Nephron progenitor cell (in vitro differentiated cells): ENCODE measurements around the gene RABL2A.
"Not testable (repeated sequence)": the region's sequence is repeated elsewhere in the genome, so short reads cannot be mapped to it uniquely, and the experiment has no call there.

Experiments
- DNase-seq: peaks from one replicate; pipeline ENCODE4 v3.0.0; 2021
- H3K27ac Mint-ChIP-seq: 2 replicates; pipeline ENCODE4 v1.8.0; 2021; ENCODE audit warnings: mild to moderate bottlenecking, moderate library complexity, mixed read lengths
- H3K27me3 Mint-ChIP-seq: 2 replicates; pipeline ENCODE4 v1.8.0; 2021; ENCODE audit warnings: mild to moderate bottlenecking, low read depth, mixed read lengths; ENCODE audit not compliant: poor library complexity
- H3K36me3 Mint-ChIP-seq: 2 replicates; pipeline ENCODE4 v1.8.0; 2021; ENCODE audit warnings: low read depth, mixed read lengths
- H3K4me1 Mint-ChIP-seq: 2 replicates; pipeline ENCODE4 v1.8.0; 2021; ENCODE audit warnings: mixed read lengths
- H3K4me3 Mint-ChIP-seq: 2 replicates; pipeline ENCODE4 v1.8.0; 2021; ENCODE audit warnings: mild to moderate bottlenecking, moderate library complexity, mixed read lengths
- H3K9me3 Mint-ChIP-seq: 2 replicates; pipeline ENCODE4 v1.8.0; 2021; ENCODE audit warnings: mild to moderate bottlenecking, moderate library complexity, mixed read lengths
- TF ChIP-seq, protein P1 (sequence below): fragments of 200-600 bp; sonication (generic); IDR thresholded peaks from 2 replicates; pipeline ENCODE4 v1.5.0; 2021; ENCODE audit warnings: antibody characterized with exemption

Gene RABL2A

DNA sequence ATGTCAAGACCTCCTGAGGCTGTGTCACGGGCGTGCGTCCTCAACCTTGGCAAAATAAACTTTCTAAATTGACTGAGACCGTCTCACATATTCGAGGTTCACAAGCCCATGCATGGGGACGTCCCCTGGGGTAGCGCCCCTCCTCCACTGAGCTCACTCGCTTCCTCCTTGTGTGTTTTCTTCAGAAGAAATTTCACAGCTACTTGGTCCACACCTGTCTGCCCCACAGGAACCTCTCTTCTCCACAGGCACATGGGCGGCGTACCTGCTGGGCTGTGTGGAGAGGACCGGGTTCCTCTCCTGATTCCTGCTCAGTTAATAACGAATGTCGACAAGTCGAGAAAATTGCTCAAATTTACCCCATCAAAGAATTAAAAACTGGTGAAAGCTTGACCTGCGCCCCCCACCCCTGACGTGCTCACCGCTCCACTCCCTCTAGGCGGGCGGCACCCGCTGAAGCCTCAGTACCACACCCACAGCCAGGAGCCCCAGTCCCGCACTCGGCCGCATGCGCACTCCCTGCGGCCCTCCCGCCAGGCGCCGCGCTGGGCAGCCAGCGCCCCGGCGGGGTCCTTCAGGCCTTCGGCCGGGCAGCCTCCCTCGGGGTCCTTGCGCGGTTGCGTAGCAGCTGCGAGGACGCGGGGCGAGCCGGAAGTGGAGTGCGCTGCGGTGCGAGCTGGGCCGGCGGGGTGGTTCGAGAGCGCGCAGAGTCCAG, at the start of gene RABL2A:
TSS of gene RABL2A (plus strand) at position 651 of the 715 bp plus-strand sequence. CDS start 1,341 bp downstream, outside the sequence.
- peak within 1 kb of the TSS; percentile 88 for H3K4me3 Mint-ChIP-seq
- not testable (repeated sequence) for H3K36me3 Mint-ChIP-seq, H3K27ac Mint-ChIP-seq, H3K9me3 Mint-ChIP-seq, H3K4me1 Mint-ChIP-seq, H3K27me3 Mint-ChIP-seq
- peak; percentile 85 for DNase-seq

DNA sequence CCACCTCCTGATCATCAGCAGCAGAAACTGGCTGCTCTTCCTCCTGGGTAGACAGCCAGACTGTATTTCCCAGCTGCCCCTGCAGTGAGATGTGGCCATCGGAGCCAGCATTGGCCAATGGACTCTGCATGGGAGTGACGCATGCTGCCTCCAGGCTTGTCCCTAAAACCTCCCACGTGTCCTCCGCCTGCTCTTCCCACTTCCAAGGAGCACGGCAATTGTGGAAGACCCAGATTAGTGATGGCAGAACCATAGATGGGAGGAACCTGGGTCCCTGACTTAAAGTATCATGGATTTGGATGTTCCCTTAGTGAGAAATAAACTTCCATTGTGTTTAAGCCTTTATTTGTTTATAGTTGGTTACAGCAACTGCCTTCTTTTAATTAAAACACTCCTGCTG, 48.6 kb upstream of the RABL2A start:
- not testable (repeated sequence) for H3K4me3 Mint-ChIP-seq, DNase-seq, H3K27ac Mint-ChIP-seq, H3K36me3 Mint-ChIP-seq, H3K9me3 Mint-ChIP-seq
- H3K4me1 Mint-ChIP-seq: peaks cover 13% of the 10 kb centered on the region
- peaks cover 15% of the 10 kb centered on the region for H3K27me3 Mint-ChIP-seq

DNA sequence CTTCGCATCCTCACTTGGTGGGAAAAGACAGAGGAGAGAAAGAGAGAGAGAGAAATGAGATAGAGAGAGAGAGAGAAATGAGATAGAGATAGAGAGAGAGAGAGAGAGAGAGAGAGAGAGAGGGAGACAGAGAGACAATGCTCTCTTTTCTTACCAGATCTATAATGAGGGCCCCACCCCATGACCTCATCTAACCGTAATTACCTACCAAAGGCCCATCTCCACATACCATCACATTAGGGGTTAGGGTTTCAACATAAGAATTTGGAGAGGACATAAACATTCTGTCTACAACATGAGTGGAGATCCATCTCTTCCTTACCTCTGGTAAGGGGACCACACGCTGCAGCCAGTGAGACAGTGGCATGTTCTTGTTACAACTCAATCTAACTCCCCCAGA, 44.6 kb upstream of the RABL2A start:
- H3K9me3 Mint-ChIP-seq, H3K36me3 Mint-ChIP-seq, DNase-seq, H3K27me3 Mint-ChIP-seq: not testable (repeated sequence)
- peaks cover 24% of the 10 kb centered on the region for H3K4me1 Mint-ChIP-seq
- peak overlapping the region; percentile 81 for H3K4me3 Mint-ChIP-seq
- peak overlapping the region; percentile 30 for H3K27ac Mint-ChIP-seq

GRCh38 chr2:113583521-113584225, 43.4 kb upstream of the RABL2A start:
- DNase-seq: peak; percentile 85
- not testable (repeated sequence) for H3K9me3 Mint-ChIP-seq, H3K36me3 Mint-ChIP-seq, H3K27me3 Mint-ChIP-seq
- peaks cover 24% of the 10 kb centered on the region for H3K4me1 Mint-ChIP-seq
- H3K27ac Mint-ChIP-seq: peak overlapping the region; percentile 91
- peak overlapping the region; percentile 92 for H3K4me3 Mint-ChIP-seq

DNA sequence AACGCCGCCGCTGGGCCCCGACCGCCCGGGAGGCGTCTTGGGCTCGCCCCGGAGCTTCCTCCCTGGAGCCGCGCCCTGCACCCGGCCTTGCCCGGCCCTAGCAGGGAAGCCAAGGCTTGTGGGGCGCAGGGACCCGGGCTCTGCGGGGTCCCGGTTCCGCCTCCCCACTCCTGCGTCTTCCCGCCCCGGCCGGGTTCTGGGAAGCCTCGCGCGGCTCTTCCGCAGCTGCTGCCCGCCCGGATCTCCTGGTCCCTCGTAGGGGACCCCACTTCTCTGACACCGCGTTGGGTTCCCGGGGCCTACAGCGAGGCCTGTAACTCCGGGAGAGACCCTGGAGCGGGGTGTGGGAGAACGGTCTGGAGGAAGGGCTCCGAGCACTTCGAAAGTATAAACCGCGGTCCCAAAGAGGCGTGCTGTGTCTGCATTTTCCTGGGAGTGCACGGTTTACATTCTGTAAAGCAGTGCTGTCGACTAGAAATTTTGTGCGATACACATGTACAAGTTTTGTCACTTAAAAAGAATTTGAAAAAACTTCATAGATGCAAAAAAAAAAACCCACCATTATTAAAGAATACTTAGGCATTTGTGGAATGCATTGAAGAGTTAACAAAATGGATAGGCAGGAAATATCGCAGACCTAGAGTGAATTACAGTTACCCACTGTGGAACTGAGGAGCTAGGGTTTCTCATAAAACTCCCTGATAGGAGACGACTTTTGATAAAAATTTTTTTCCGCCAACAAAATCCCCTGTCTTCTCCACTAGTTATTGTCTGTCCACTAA, 42.6 kb upstream of the RABL2A start:
- peak; percentile 29 for DNase-seq
- peak overlapping the region; percentile 83 for H3K4me3 Mint-ChIP-seq
- not testable (repeated sequence) for H3K36me3 Mint-ChIP-seq, H3K9me3 Mint-ChIP-seq, H3K27ac Mint-ChIP-seq, H3K27me3 Mint-ChIP-seq
- peaks cover 24% of the 10 kb centered on the region for H3K4me1 Mint-ChIP-seq

GRCh38 chr2:113587201-113587600, 39.9 kb upstream of the RABL2A start:
- H3K4me1 Mint-ChIP-seq: peaks cover 28% of the 10 kb centered on the region
- H3K27me3 Mint-ChIP-seq, H3K4me3 Mint-ChIP-seq, H3K36me3 Mint-ChIP-seq, H3K9me3 Mint-ChIP-seq, H3K27ac Mint-ChIP-seq: not testable (repeated sequence)
- peak; percentile 58 for DNase-seq
- TF ChIP-seq, protein P1, sequence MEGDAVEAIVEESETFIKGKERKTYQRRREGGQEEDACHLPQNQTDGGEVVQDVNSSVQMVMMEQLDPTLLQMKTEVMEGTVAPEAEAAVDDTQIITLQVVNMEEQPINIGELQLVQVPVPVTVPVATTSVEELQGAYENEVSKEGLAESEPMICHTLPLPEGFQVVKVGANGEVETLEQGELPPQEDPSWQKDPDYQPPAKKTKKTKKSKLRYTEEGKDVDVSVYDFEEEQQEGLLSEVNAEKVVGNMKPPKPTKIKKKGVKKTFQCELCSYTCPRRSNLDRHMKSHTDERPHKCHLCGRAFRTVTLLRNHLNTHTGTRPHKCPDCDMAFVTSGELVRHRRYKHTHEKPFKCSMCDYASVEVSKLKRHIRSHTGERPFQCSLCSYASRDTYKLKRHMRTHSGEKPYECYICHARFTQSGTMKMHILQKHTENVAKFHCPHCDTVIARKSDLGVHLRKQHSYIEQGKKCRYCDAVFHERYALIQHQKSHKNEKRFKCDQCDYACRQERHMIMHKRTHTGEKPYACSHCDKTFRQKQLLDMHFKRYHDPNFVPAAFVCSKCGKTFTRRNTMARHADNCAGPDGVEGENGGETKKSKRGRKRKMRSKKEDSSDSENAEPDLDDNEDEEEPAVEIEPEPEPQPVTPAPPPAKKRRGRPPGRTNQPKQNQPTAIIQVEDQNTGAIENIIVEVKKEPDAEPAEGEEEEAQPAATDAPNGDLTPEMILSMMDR: peak; percentile 36

DNA sequence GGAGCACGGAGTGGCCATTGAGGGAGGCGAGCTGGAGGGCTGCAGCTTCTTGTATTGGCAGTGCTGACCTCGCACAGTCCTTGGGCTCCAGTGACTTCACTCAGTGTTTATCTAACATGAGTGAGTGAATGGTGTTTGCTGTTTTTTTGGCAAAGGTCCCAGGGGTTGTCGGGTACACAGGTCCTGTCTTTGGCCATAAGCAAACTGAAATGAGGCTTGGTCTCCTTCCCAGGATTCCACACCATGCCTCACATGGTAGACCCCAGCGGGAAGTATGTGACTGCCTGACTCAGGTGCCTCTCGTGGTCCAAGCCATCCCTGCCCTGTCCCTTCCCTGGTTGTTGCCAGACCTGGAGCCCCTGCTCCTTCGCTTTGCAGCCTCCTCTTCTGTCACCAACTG, 37.5 kb upstream of the RABL2A start:
- not testable (repeated sequence) for H3K27me3 Mint-ChIP-seq, DNase-seq, H3K27ac Mint-ChIP-seq, H3K9me3 Mint-ChIP-seq, H3K36me3 Mint-ChIP-seq, H3K4me3 Mint-ChIP-seq
- H3K4me1 Mint-ChIP-seq: peaks cover 15% of the 10 kb centered on the region

GRCh38 chr2:113591926-113592325, 35.1 kb upstream of the RABL2A start:
- not testable (repeated sequence) for H3K9me3 Mint-ChIP-seq

GRCh38 chr2:113593280-113593679, 33.8 kb upstream of the RABL2A start:
- H3K4me3 Mint-ChIP-seq, H3K27ac Mint-ChIP-seq: not testable (repeated sequence)

More at GRCh38 chr2:113591926-113592325, 35.1 kb upstream of the RABL2A start:
- not testable (repeated sequence) for H3K27me3 Mint-ChIP-seq, H3K27ac Mint-ChIP-seq, H3K4me3 Mint-ChIP-seq, H3K36me3 Mint-ChIP-seq, DNase-seq, H3K4me1 Mint-ChIP-seq

GRCh38 chr2:113595725-113596124, 31.3 kb upstream of the RABL2A start:
- H3K27me3 Mint-ChIP-seq, DNase-seq, H3K4me1 Mint-ChIP-seq, H3K36me3 Mint-ChIP-seq, H3K9me3 Mint-ChIP-seq, H3K4me3 Mint-ChIP-seq, H3K27ac Mint-ChIP-seq: not testable (repeated sequence)

More at GRCh38 chr2:113593280-113593679, 33.8 kb upstream of the RABL2A start:
- H3K27me3 Mint-ChIP-seq, H3K4me1 Mint-ChIP-seq, H3K9me3 Mint-ChIP-seq, H3K36me3 Mint-ChIP-seq, DNase-seq: not testable (repeated sequence)

GRCh38 chr2:113597164-113597563, 29.9 kb upstream of the RABL2A start:
- H3K4me3 Mint-ChIP-seq, H3K36me3 Mint-ChIP-seq, H3K4me1 Mint-ChIP-seq, H3K27ac Mint-ChIP-seq, H3K27me3 Mint-ChIP-seq, DNase-seq, H3K9me3 Mint-ChIP-seq: not testable (repeated sequence)

DNA sequence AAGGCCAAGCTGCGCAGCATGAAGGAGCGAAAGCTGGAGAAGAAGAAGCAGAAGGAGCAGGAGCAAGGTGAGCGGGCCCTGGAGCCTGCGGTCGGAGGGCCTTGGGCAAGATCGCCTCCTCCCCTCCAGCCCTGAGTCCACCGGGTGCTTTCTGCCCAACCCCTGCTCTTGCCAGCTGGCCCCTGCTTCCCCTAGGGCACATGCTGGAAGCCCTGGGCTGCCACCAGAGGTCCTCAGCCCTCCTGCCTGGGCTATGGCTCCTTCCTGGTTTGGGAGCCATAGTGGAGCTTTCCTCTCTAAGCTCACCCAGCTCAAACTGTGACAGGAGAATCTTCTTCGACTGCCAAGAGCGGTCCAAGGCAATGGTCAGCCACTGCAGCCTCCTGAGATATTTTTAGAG, 29.5 kb upstream of the RABL2A start:
- DNase-seq, H3K36me3 Mint-ChIP-seq, H3K9me3 Mint-ChIP-seq, H3K27me3 Mint-ChIP-seq, H3K4me1 Mint-ChIP-seq, H3K4me3 Mint-ChIP-seq, H3K27ac Mint-ChIP-seq: not testable (repeated sequence)

DNA sequence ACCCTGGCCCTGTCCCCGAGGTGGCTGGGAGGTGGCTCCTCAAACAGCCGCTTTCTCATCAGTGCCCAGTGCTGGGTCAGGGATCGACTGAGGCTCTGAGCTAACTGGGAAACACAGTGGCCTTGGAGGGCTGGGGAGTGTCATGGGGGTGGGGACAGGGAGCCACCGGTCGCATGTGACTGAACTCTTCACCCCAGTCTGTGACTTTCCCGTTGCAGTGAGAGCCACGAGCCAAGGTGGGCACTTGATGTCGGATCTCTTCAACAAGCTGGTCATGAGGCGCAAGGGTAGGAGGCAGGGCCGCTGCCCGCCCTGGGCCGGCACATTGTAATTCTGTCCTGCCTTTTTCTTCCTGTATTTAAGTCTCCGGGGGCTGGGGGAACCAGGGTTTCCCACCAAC, 28.9 kb upstream of the RABL2A start:
- not testable (repeated sequence) for H3K27ac Mint-ChIP-seq, H3K36me3 Mint-ChIP-seq, H3K27me3 Mint-ChIP-seq, H3K4me3 Mint-ChIP-seq, DNase-seq, H3K4me1 Mint-ChIP-seq, H3K9me3 Mint-ChIP-seq
